ENCODE data around the gene TGM3. TPM values are rescaled to one million over a fixed set of nuclear protein-coding genes. Genes with fewer than 3 reads are reported as not detected.

The TGM3 gene
- total and polyA plus RNA-seq, 2 experiments from 2014 or later, result 0.08 TPM; not detected in 1

- no peaks in the 10 kb centered on the region for H3K36me3 Mint-ChIP-seq (ENCODE audit: low read depth)
- H3K4me3 Mint-ChIP-seq, result no peak overlapping the region
- Histone ChIP-seq H2AFZ (no peak overlapping the region), H3K4me1 (ENCODE audit: insufficient read depth) (no peaks in the 10 kb centered on the region), H3K79me2 (replicated peaks; ENCODE audit: insufficient read depth) (no peaks in the 10 kb centered on the region), H3K27ac (ENCODE audit: low read depth) (no peak overlapping the region), H3K4me3 (no peak overlapping the region), H3K4me2 (no peak overlapping the region), H3K36me3 (ENCODE audit: insufficient read depth) (no peaks in the 10 kb centered on the region), H3K9me2 (ENCODE audit: insufficient read depth) (no peaks in the 10 kb centered on the region), H3K27me3 (ENCODE audit: insufficient read depth) (no peaks in the 10 kb centered on the region), H4K20me1 (replicated peaks; ENCODE audit: insufficient read depth) (no peaks in the 10 kb centered on the region), H3F3A (replicated peaks; ENCODE audit: low read depth) (no peaks in the 10 kb centered on the region)
- DNase-seq (ENCODE audit: low spot score), result no peak
- H3K27me3 Mint-ChIP-seq (ENCODE audit: insufficient read depth, low read depth, poor library complexity), result peaks cover 3% of the 10 kb centered on the region
- H3K4me1 Mint-ChIP-seq, result no peaks in the 10 kb centered on the region
- H3K27ac Mint-ChIP-seq, result no peak overlapping the region
- no peaks in the 10 kb centered on the region; the same call in 2 of the 3 replicates for H3K9me3 Mint-ChIP-seq
- TF ChIP-seq EZH2phosphoT487 (IDR thresholded peaks at IDR 0.05; ENCODE audit: unreplicated experiment) (no peak), JUNB (IDR thresholded peaks at IDR 0.05; ENCODE audit: unreplicated experiment) (no peak), POLR2AphosphoS5 (IDR thresholded peaks at IDR 0.05; ENCODE audit: low read depth) (no peak), ZNF331 (CRISPR knock-in tag; IDR thresholded peaks at IDR 0.05; ENCODE audit: low read depth) (no peak), CREB1 (CRISPR knock-in tag; IDR thresholded peaks at IDR 0.05; ENCODE audit: low read depth) (no peak)
- TF ChIP-seq, protein P1, sequence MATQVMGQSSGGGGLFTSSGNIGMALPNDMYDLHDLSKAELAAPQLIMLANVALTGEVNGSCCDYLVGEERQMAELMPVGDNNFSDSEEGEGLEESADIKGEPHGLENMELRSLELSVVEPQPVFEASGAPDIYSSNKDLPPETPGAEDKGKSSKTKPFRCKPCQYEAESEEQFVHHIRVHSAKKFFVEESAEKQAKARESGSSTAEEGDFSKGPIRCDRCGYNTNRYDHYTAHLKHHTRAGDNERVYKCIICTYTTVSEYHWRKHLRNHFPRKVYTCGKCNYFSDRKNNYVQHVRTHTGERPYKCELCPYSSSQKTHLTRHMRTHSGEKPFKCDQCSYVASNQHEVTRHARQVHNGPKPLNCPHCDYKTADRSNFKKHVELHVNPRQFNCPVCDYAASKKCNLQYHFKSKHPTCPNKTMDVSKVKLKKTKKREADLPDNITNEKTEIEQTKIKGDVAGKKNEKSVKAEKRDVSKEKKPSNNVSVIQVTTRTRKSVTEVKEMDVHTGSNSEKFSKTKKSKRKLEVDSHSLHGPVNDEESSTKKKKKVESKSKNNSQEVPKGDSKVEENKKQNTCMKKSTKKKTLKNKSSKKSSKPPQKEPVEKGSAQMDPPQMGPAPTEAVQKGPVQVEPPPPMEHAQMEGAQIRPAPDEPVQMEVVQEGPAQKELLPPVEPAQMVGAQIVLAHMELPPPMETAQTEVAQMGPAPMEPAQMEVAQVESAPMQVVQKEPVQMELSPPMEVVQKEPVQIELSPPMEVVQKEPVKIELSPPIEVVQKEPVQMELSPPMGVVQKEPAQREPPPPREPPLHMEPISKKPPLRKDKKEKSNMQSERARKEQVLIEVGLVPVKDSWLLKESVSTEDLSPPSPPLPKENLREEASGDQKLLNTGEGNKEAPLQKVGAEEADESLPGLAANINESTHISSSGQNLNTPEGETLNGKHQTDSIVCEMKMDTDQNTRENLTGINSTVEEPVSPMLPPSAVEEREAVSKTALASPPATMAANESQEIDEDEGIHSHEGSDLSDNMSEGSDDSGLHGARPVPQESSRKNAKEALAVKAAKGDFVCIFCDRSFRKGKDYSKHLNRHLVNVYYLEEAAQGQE (IDR thresholded peaks at IDR 0.05; ENCODE audit: unreplicated experiment), result no peak
- ATAC-seq, result no peak
Observed at GRCh38 chr20:2373098-2373497, 77.3 kb downstream of the TGM3 start.

- Histone ChIP-seq H4K20me1 (replicated peaks; ENCODE audit: insufficient read depth) (no peaks in the 10 kb centered on the region), H3F3A (replicated peaks; ENCODE audit: low read depth) (no peaks in the 10 kb centered on the region), H3K27ac (ENCODE audit: low read depth) (no peak overlapping the region), H3K36me3 (ENCODE audit: insufficient read depth) (no peaks in the 10 kb centered on the region), H3K79me2 (replicated peaks; ENCODE audit: insufficient read depth) (no peaks in the 10 kb centered on the region), H2AFZ (no peak overlapping the region), H3K4me3 (no peak overlapping the region), H3K9me2 (ENCODE audit: insufficient read depth) (no peaks in the 10 kb centered on the region), H3K4me1 (ENCODE audit: insufficient read depth) (no peaks in the 10 kb centered on the region), H3K4me2 (no peak overlapping the region), H3K27me3 (ENCODE audit: insufficient read depth) (no peaks in the 10 kb centered on the region)
- DNase-seq (ENCODE audit: low spot score), result no peak
- no peak overlapping the region for H3K4me3 Mint-ChIP-seq
- no peak overlapping the region for H3K27ac Mint-ChIP-seq
- H3K9me3 Mint-ChIP-seq, result no peaks in the 10 kb centered on the region; the same call in 2 of the 3 replicates
- peaks cover 2% of the 10 kb centered on the region; the same call in 2 of the 3 replicates for H3K4me1 Mint-ChIP-seq
- ATAC-seq, result no peak
- peaks cover 8% of the 10 kb centered on the region for H3K27me3 Mint-ChIP-seq (ENCODE audit: insufficient read depth, low read depth, poor library complexity)
- no peaks in the 10 kb centered on the region for H3K36me3 Mint-ChIP-seq (ENCODE audit: low read depth)
- TF ChIP-seq STAT1 (IDR thresholded peaks at IDR 0.05; ENCODE audit: unreplicated experiment) (no peak), ZNF331 (CRISPR knock-in tag; IDR thresholded peaks at IDR 0.05; ENCODE audit: low read depth) (no peak), EZH2phosphoT487 (IDR thresholded peaks at IDR 0.05; ENCODE audit: unreplicated experiment) (no peak), ZNF114 (CRISPR knock-in tag; IDR thresholded peaks at IDR 0.05) (no peak), JUNB (IDR thresholded peaks at IDR 0.05; ENCODE audit: unreplicated experiment) (no peak), CREB1 (CRISPR knock-in tag; IDR thresholded peaks at IDR 0.05; ENCODE audit: low read depth) (no peak)
- TF ChIP-seq, protein P1 (IDR thresholded peaks at IDR 0.05; ENCODE audit: unreplicated experiment), result no peak
Observed at GRCh38 chr20:2374346-2375125, 78.7 kb downstream of the TGM3 start.
